Keratinocyte (primary cell): ENCODE results near the gene TTC9. TPM values are rescaled to one million over a fixed set of nuclear protein-coding genes. Genes with fewer than 3 reads are reported as not detected.

Source experiments
- DNase-seq: peaks from one replicate; pipeline ENCODE4 v3.0.0-alpha.2; 2011; ENCODE audit warnings: low read depth, missing footprints, low spot score
- FAIRE-seq: peaks from 2 replicates; lab custom pipeline; 2011; peaks lifted over from hg19 to GRCh38; lab: Jason Lieb, UNC
- H2AFZ ChIP-seq: 2 replicates; pipeline ENCODE4 v1.6.0; 2012; ENCODE audit warnings: low read length, control low read depth, inconsistent platforms; ENCODE audit not compliant: control insufficient read depth
- H3K27ac ChIP-seq: 2 replicates; pipeline ENCODE4 v1.5.1; 2011; ENCODE audit warnings: low read length; ENCODE audit not compliant: control insufficient read depth, insufficient read depth
- H3K27me3 ChIP-seq: 3 replicates; pipeline ENCODE4 v1.6.0; 2011; ENCODE audit warnings: low read length; ENCODE audit not compliant: control insufficient read depth, insufficient read depth; ENCODE audit errors: extremely low read depth
- H3K36me3 ChIP-seq, 2 experiments: 2 replicates in 1 of 2; 3 replicates in 1 of 2; pipeline ENCODE4 v1.5.1; 2011; ENCODE audit warnings: low read length in 2 of 2, mild to moderate bottlenecking in 1 of 2; ENCODE audit not compliant: control insufficient read depth in 2 of 2, insufficient read depth in 2 of 2; ENCODE audit errors: extremely low read depth in 1 of 2
- H3K4me1 ChIP-seq: 3 replicates; pipeline ENCODE4 v1.5.1; 2011; ENCODE audit warnings: low read length; ENCODE audit not compliant: control insufficient read depth, insufficient read depth; ENCODE audit errors: extremely low read depth
- H3K4me2 ChIP-seq: 3 replicates; pipeline ENCODE4 v1.6.0; 2011; ENCODE audit warnings: low read depth, low read length; ENCODE audit not compliant: control insufficient read depth, insufficient read depth; ENCODE audit errors: extremely low read depth
- H3K4me3 ChIP-seq, 3 experiments: fragments of 200-600 bp in 1 of 3; sonication (generic) in 1 of 3; 2 replicates in 2 of 3; 3 replicates in 1 of 3; pipeline ENCODE4 v1.5.1; 2011 to 2016; ENCODE audit warnings: low read length in 3 of 3, mild to moderate bottlenecking in 3 of 3, control low read depth in 2 of 3, inconsistent platforms in 1 of 3, low read depth in 1 of 3, mixed read lengths in 1 of 3, mixed run types in 1 of 3, moderate library complexity in 1 of 3; ENCODE audit not compliant: control insufficient read depth in 2 of 3, insufficient read depth in 2 of 3; ENCODE audit errors: extremely low read depth in 1 of 3
- H3K79me2 ChIP-seq: 2 replicates; pipeline ENCODE4 v1.6.0; 2012; ENCODE audit warnings: low read length; ENCODE audit not compliant: control insufficient read depth, insufficient read depth
- H3K9ac ChIP-seq: 3 replicates; pipeline ENCODE4 v1.6.0; 2011; ENCODE audit warnings: low read length; ENCODE audit not compliant: control insufficient read depth, insufficient read depth; ENCODE audit errors: extremely low read depth
- H3K9me1 ChIP-seq: 3 replicates; pipeline ENCODE4 v1.6.0; 2011; ENCODE audit warnings: low read length; ENCODE audit not compliant: control insufficient read depth, insufficient read depth; ENCODE audit errors: extremely low read depth
- H3K9me3 ChIP-seq: 2 replicates; pipeline ENCODE4 v1.5.1; 2012; ENCODE audit warnings: low read depth, low read length; ENCODE audit not compliant: control insufficient read depth
- H4K20me1 ChIP-seq: 3 replicates; pipeline ENCODE4 v1.6.0; 2011; ENCODE audit warnings: low read length; ENCODE audit not compliant: control insufficient read depth, insufficient read depth; ENCODE audit errors: extremely low read depth
- EZH2 ChIP-seq: IDR thresholded peaks from one replicate; pipeline ENCODE4 v1.6.1; 2012; ENCODE audit warnings: inconsistent platforms, mild to moderate bottlenecking, low read length, moderate library complexity
- dilution Hi-C: fragments of 300-500 bp; cut with MboI; formaldehyde crosslinking; loops from one replicate; pipeline ENCODE4 v1.7.0; 2020; ENCODE audit warnings: low sequenced_read_pairs; ENCODE audit not compliant: extremely low pct_ligation_motif_present
- polyA plus RNA-seq, 5 experiments: library from polyadenylated mRNA; depleted of rRNA in 3 of 5; stranded (reverse) in 3 of 5; stranded (forward) in 1 of 5; unstranded in 1 of 5; fragments of >200 nt; gene quantifications; 1 replicate in 1 of 5; 2 replicates in 3 of 5; 3 replicates in 1 of 5; pipeline versions ENCODE4 v1.2.1 to v1.2.3, GENCODE V29; 2011 to 2012; ENCODE audit warnings: missing spikeins in 2 of 5, low read depth in 1 of 5, low replicate concordance in 1 of 5
- TF ChIP-seq, protein P1 (sequence below), 3 experiments: IDR thresholded peaks in 1 of 3; conservative IDR thresholded peaks in 1 of 3; optimal IDR thresholded peaks in 1 of 3; 2 replicates in 2 of 3; 3 replicates in 1 of 3; pipeline versions ENCODE3 to v1.5.1; 2011; ENCODE audit warnings: low read length in 3 of 3, mild to moderate bottlenecking in 3 of 3, moderate library complexity in 2 of 3, control low read depth in 1 of 3, inconsistent platforms in 1 of 3; ENCODE audit not compliant: insufficient read depth in 2 of 3; ENCODE audit errors: extremely low read depth in 1 of 3

The TTC9 gene
- polyA plus RNA-seq, 1 donor (not counting 4 experiments of a cell fraction or from before 2014, with no cell fraction given) = 0.59 TPM

DNA sequence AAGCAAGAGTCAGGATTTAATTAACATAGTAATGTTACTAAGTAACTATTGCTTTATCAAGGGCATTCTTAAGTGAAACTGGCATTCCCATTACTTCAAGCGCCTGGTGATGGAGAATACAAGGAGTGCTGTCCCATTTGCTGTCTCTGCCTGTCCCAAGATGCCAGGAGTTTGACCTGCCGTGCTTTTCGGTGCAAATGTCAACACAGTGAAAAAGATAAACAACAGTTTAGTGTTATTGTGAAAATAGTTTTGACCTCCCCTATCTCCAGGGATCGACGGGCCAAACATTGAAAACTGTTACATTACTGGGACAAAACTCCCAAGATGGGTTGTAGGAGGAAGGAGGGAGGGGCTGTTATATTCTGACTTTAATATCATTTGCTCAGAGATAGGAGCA lies 74.8 kb downstream of the TTC9 start:
- Histone ChIP-seq H3K9me3 (no peaks in the 10 kb centered on the region), H3K4me1 (peaks cover 25% of the 10 kb centered on the region), H4K20me1 (no peaks in the 10 kb centered on the region), H3K4me3 (no peak overlapping the region), H3K4me2 (peak overlapping the region; percentile 61), H3K9me1 (no peaks in the 10 kb centered on the region), H3K36me3 (no peaks in the 10 kb centered on the region), H3K79me2 (no peaks in the 10 kb centered on the region), H3K9ac (no peak overlapping the region), H3K27ac (no peak overlapping the region), H2AFZ (no peak overlapping the region), H3K27me3 (no peaks in the 10 kb centered on the region)
- TF ChIP-seq, protein P1, sequence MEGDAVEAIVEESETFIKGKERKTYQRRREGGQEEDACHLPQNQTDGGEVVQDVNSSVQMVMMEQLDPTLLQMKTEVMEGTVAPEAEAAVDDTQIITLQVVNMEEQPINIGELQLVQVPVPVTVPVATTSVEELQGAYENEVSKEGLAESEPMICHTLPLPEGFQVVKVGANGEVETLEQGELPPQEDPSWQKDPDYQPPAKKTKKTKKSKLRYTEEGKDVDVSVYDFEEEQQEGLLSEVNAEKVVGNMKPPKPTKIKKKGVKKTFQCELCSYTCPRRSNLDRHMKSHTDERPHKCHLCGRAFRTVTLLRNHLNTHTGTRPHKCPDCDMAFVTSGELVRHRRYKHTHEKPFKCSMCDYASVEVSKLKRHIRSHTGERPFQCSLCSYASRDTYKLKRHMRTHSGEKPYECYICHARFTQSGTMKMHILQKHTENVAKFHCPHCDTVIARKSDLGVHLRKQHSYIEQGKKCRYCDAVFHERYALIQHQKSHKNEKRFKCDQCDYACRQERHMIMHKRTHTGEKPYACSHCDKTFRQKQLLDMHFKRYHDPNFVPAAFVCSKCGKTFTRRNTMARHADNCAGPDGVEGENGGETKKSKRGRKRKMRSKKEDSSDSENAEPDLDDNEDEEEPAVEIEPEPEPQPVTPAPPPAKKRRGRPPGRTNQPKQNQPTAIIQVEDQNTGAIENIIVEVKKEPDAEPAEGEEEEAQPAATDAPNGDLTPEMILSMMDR (optimal IDR thresholded peaks at IDR 0.05 in 1 of 3, IDR thresholded peaks at IDR 0.05 in 1 of 3, conservative IDR thresholded peaks at IDR 0.05 in 1 of 3; ENCODE audit: extremely low read depth in 1 of 3, insufficient read depth in 2 of 3, low read length in 3 of 3) = no peak
- TF ChIP-seq EZH2 = no peak
- FAIRE-seq = no peak
- no peak for DNase-seq
- dilution Hi-C loops = no loop called here

DNA sequence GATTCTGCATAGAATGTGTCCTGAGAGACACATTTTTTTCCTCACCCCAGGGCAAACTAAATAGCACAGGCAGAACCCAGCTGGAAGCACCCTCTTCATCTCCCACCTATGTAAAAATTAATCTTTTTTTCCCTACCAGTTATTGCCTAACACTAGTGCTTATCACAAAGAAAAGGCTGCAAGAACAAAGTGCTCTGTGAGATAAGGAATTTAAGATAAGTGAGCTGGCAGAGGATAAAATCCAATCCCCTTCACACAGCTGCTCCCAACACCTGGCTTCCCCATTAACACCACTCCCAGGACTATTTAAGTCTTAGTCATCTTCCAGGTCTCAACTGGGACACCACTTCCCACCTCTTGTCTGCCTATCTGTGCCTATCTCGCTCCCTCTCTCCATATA lies 75.2 kb downstream of the TTC9 start:
- dilution Hi-C loops = no loop called here
- FAIRE-seq (no peak), DNase-seq (no peak)
- no peak overlapping the region for H3K27ac ChIP-seq
- no peak overlapping the region for H3K9ac ChIP-seq
- H3K9me1 ChIP-seq = no peaks in the 10 kb centered on the region
- TF ChIP-seq, protein P1 (optimal IDR thresholded peaks at IDR 0.05 in 1 of 3, IDR thresholded peaks at IDR 0.05 in 1 of 3, conservative IDR thresholded peaks at IDR 0.05 in 1 of 3; ENCODE audit: extremely low read depth in 1 of 3, insufficient read depth in 2 of 3, low read length in 3 of 3) = no peak
- TF ChIP-seq EZH2 = no peak
- H3K27me3 ChIP-seq = no peaks in the 10 kb centered on the region
- no peaks in the 10 kb centered on the region for H3K36me3 ChIP-seq
- no peak overlapping the region for H2AFZ ChIP-seq
- no peaks in the 10 kb centered on the region for H3K79me2 ChIP-seq
- H3K4me2 ChIP-seq = peak overlapping the region; percentile 61
- H3K9me3 ChIP-seq = no peaks in the 10 kb centered on the region
- no peaks in the 10 kb centered on the region for H4K20me1 ChIP-seq
- H3K4me3 ChIP-seq = no peak overlapping the region
- peaks cover 25% of the 10 kb centered on the region for H3K4me1 ChIP-seq
